HEK293 (cell line): ENCODE data around the gene DDB1.

ENCODE experiments used
- CTCF ChIA-PET: fragments of 350-600 bp; formaldehyde crosslinking; extraction: SDS; loops from one replicate; lab custom pipeline; 2021; ENCODE audit warnings: antibody characterized with exemption; lab: Yijun Ruan, JAX
- POLR2A ChIA-PET: fragments of 300-600 bp; formaldehyde crosslinking; extraction: SDS; loops from one replicate; lab custom pipeline; 2020; ENCODE audit warnings: antibody characterized with exemption, inconsistent platforms; lab: Yijun Ruan, JAX
- H3K27ac ChIP-seq: fragments of 200-500 bp; sonication (Bioruptor generic); 2 replicates; pipeline ENCODE4 v1.5.1; 2014; ENCODE audit warnings: low read depth, low read length, control low read depth, inconsistent platforms; ENCODE audit errors: extremely low read depth
- H3K36me3 ChIP-seq, 2 experiments: fragments of 200-500 bp in 1 of 2; sonication (Bioruptor generic) in 1 of 2; 1 replicate in 1 of 2; 2 replicates in 1 of 2; pipeline ENCODE4 v1.5.1; 2014 to 2017; ENCODE audit warnings: inconsistent platforms in 2 of 2, low read length in 2 of 2; ENCODE audit not compliant: control insufficient read depth in 2 of 2, insufficient read depth in 1 of 2
- H3K4me1 ChIP-seq: fragments of 200-500 bp; sonication (Bioruptor generic); 2 replicates; pipeline ENCODE4 v1.5.1; 2014; ENCODE audit warnings: mild to moderate bottlenecking, low read length, inconsistent platforms; ENCODE audit not compliant: control insufficient read depth, insufficient read depth
- H3K4me3 ChIP-seq: 2 replicates; pipeline ENCODE4 v1.5.1; 2011; ENCODE audit warnings: low read depth, mild to moderate bottlenecking, control low read depth, low read length, moderate library complexity
- H3K9me3 ChIP-seq: fragments of 200-500 bp; sonication (Bioruptor generic); 2 replicates; pipeline ENCODE4 v1.5.1; 2014; ENCODE audit warnings: low read depth, low read length, inconsistent platforms; ENCODE audit not compliant: control insufficient read depth, insufficient read depth
- EGR2 ChIP-seq: fragments of 450-650 bp; formaldehyde crosslinking; IDR thresholded peaks from 2 replicates; pipeline ENCODE4 v1.5.1; 2016; ENCODE audit warnings: low read depth, missing biosample characterization, missing genetic modification characterization
- RBAK ChIP-seq: fragments of 450-650 bp; formaldehyde crosslinking; IDR thresholded peaks from 2 replicates; pipeline ENCODE4 v1.5.1; 2016; ENCODE audit warnings: missing biosample characterization, missing genetic modification characterization
- REST ChIP-seq: fragments of 450-650 bp; formaldehyde crosslinking; IDR thresholded peaks from 2 replicates; pipeline ENCODE4 v1.5.1; 2016; ENCODE audit warnings: missing biosample characterization, missing genetic modification characterization
- ZBTB26 ChIP-seq: fragments of 450-650 bp; formaldehyde crosslinking; optimal IDR thresholded peaks from 2 replicates; pipeline ENCODE3; 2016; ENCODE audit warnings: missing biosample characterization, mild to moderate bottlenecking, missing genetic modification characterization
- ZNF26 ChIP-seq: fragments of 450-650 bp; formaldehyde crosslinking; IDR thresholded peaks from 2 replicates; pipeline ENCODE4 v1.5.1; 2016; ENCODE audit warnings: missing biosample characterization, missing genetic modification characterization
- ZNF311 ChIP-seq: fragments of 450-650 bp; formaldehyde crosslinking; IDR thresholded peaks from 2 replicates; pipeline ENCODE4 v1.5.1; 2017; ENCODE audit warnings: missing biosample characterization, missing genetic modification characterization, borderline replicate concordance
- ZNF514 ChIP-seq: fragments of 450-650 bp; formaldehyde crosslinking; IDR thresholded peaks from 2 replicates; pipeline ENCODE4 v1.5.1; 2016; ENCODE audit warnings: missing biosample characterization, missing genetic modification characterization
- ZNF529 ChIP-seq: fragments of 450-650 bp; formaldehyde crosslinking; IDR thresholded peaks from 2 replicates; pipeline ENCODE4 v1.5.1; 2017; ENCODE audit warnings: missing genetic modification characterization, missing biosample characterization; ENCODE audit not compliant: insufficient replicate concordance
- ZNF549 ChIP-seq: fragments of 450-650 bp; IDR thresholded peaks from 2 replicates; pipeline ENCODE4 v1.5.1; 2018; ENCODE audit warnings: missing biosample characterization, missing genetic modification characterization, mild to moderate bottlenecking, inconsistent platforms, moderate library complexity
- ZNF670 ChIP-seq: fragments of 450-650 bp; formaldehyde crosslinking; IDR thresholded peaks from 2 replicates; pipeline ENCODE4 v1.5.1; 2016; ENCODE audit warnings: missing biosample characterization, missing genetic modification characterization, low read depth
- TF ChIP-seq, protein P1 (sequence below): fragments of 450-650 bp; formaldehyde crosslinking; conservative IDR thresholded peaks from 2 replicates; pipeline ENCODE4 v1.5.1; 2016; ENCODE audit warnings: low read depth, missing biosample characterization, missing genetic modification characterization

The DDB1 gene

DNA sequence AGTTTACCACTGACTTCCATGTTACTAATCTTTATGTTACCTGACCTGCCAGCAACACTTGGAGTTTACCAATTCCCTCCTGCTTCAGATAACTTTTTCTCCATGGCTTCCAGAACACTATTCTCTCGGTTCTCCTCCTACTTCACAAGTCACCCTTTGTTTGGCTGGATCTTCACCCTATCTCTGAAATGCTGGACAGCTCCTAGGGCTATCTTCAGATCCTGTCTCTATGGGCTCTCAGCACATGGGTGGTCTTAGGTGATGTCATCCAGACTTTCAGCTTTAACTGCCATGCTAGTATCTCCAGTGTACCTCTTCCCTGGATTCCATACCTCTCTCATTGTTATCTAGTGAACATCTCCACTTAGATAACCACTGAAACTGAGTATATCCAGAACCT, 25.6 kb downstream of the DDB1 start:
- H3K4me3 ChIP-seq, result no peak overlapping the region
- peaks cover 22 to 99% of the 10 kb centered on the region in 2 experiments for H3K36me3 ChIP-seq
- POLR2A ChIA-PET, result interaction anchor here (0.5 kb wide), 1 partner anchor 92 kb away, joined by 5 read pairs; no protein-coding TSS in a partner anchor
- H3K4me1 ChIP-seq, result no peaks in the 10 kb centered on the region
- TF ChIP-seq ZNF529 (no peak), REST (peak; percentile 84)
- CTCF ChIA-PET, result interaction anchor here (0.6 to 1.4 kb wide), 2 partner anchors 27 to 165 kb away, joined by 3 read pairs; no protein-coding TSS in a partner anchor
- no peak overlapping the region for H3K27ac ChIP-seq
- H3K9me3 ChIP-seq, result no peaks in the 10 kb centered on the region

GRCh38 chr11:61306221-61306620, 26.7 kb downstream of the DDB1 start:
- H3K4me1 ChIP-seq, result no peaks in the 10 kb centered on the region

More at GRCh38 chr11:61306221-61306620, 26.7 kb downstream of the DDB1 start:
- Histone ChIP-seq H3K9me3 (no peaks in the 10 kb centered on the region), H3K4me3 (no peak overlapping the region), H3K36me3 (peaks cover 23 to 99% of the 10 kb centered on the region in 2 experiments), H3K27ac (no peak overlapping the region)
- ChIA-PET POLR2A (no interaction called here), CTCF (no interaction called here)
- TF ChIP-seq ZNF514 (tag by site-specific recombination), result no peak
- TF ChIP-seq ZNF311 (tag by site-specific recombination), result no peak
- TF ChIP-seq EGR2, result 0 out of 2 replicates have a peak, but pooled peaks have one; percentile 17
- TF ChIP-seq ZNF26 (tag by site-specific recombination), result no peak
- no peak for TF ChIP-seq ZBTB26 (tag by site-specific recombination)
- TF ChIP-seq, protein P1, sequence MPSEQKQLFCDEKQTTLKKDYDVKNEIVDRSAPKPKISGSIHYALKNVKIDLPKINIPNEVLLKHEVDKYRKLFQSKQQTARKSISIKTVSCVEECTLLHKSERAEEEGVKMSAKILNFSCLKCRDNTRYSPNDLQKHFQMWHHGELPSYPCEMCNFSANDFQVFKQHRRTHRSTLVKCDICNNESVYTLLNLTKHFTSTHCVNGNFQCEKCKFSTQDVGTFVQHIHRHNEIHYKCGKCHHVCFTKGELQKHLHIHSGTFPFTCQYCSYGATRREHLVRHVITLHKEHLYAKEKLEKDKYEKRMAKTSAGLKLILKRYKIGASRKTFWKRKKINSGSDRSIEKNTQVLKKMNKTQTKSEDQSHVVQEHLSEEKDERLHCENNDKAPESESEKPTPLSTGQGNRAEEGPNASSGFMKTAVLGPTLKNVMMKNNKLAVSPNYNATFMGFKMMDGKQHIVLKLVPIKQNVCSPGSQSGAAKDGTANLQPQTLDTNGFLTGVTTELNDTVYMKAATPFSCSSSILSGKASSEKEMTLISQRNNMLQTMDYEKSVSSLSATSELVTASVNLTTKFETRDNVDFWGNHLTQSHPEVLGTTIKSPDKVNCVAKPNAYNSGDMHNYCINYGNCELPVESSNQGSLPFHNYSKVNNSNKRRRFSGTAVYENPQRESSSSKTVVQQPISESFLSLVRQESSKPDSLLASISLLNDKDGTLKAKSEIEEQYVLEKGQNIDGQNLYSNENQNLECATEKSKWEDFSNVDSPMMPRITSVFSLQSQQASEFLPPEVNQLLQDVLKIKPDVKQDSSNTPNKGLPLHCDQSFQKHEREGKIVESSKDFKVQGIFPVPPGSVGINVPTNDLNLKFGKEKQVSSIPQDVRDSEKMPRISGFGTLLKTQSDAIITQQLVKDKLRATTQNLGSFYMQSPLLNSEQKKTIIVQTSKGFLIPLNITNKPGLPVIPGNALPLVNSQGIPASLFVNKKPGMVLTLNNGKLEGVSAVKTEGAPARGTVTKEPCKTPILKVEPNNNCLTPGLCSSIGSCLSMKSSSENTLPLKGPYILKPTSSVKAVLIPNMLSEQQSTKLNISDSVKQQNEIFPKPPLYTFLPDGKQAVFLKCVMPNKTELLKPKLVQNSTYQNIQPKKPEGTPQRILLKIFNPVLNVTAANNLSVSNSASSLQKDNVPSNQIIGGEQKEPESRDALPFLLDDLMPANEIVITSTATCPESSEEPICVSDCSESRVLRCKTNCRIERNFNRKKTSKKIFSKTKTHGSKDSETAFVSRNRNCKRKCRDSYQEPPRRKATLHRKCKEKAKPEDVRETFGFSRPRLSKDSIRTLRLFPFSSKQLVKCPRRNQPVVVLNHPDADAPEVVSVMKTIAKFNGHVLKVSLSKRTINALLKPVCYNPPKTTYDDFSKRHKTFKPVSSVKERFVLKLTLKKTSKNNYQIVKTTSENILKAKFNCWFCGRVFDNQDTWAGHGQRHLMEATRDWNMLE (tag by site-specific recombination), result no peak
- no peak for TF ChIP-seq ZNF670
- no peak for TF ChIP-seq ZNF549 (tag by site-specific recombination)
- no peak for TF ChIP-seq RBAK (tag by site-specific recombination)
